Right renal pelvis (tissue), 4 donors: ENCODE results near the gene CACNA1B. TPM values are rescaled to one million over a fixed set of nuclear protein-coding genes. Genes with fewer than 3 reads are reported as not detected.
A peak's percentile ranks its signal among the peaks of the same experiment; 100 is the strongest.
"Not testable (repeated sequence)": the region's sequence is repeated elsewhere in the genome, so short reads cannot be mapped to it uniquely, and the experiment has no call there.

ENCODE experiments used
- DNase-seq, 4 donors: peaks; one replicate each; pipeline ENCODE4 v3.0.0-alpha.2; 2013; ENCODE audit warnings: low read depth in 4 of 4, low spot score in 3 of 4, missing footprints in 1 of 4
- polyA plus RNA-seq, 4 donors: library from polyadenylated mRNA; unstranded; fragments of 120-200 nt; gene quantifications; one replicate each; pipeline ENCODE4 v1.2.1, GENCODE V29; 2013; ENCODE audit not compliant: insufficient read length in 4 of 4

Gene CACNA1B
- polyA plus RNA-seq, 4 donors = 0.12 to 0.39 (median 0.24) TPM

- no peak for DNase-seq
Measured at GRCh38 chr9:137865581-137866145, 11.9 kb upstream of the CACNA1B start.

- DNase-seq = no peak
Measured at GRCh38 chr9:137866226-137867141, 11.1 kb upstream of the CACNA1B start.

GRCh38 chr9:137870432-137870831 lies 7.2 kb upstream of the CACNA1B start:
- no peak for DNase-seq

GRCh38 chr9:137872296-137872695 lies 5.3 kb upstream of the CACNA1B start:
- no peak for DNase-seq

- DNase-seq = no peak
Measured at GRCh38 chr9:137873408-137873807, 4.2 kb upstream of the CACNA1B start.

GRCh38 chr9:137873858-137874362 lies 3.7 kb upstream of the CACNA1B start:
- no peak for DNase-seq

- DNase-seq = no peak
Measured at GRCh38 chr9:137875354-137875753, 2.2 kb upstream of the CACNA1B start.

GRCh38 chr9:137875846-137876245 lies 1.7 kb upstream of the CACNA1B start:
- no peak for DNase-seq

- no peak for DNase-seq
Measured at GRCh38 chr9:137876269-137876668, 1.3 kb upstream of the CACNA1B start.

- DNase-seq = no peak
Measured at GRCh38 chr9:137876781-137877386, 698 bp upstream of the CACNA1B start.

GRCh38 chr9:137878146-137878941 lies 762 bp downstream of the CACNA1B start:
- DNase-seq = peak; percentile 55 to 60 (median 59)

GRCh38 chr9:137879052-137879451 lies 1.5 kb downstream of the CACNA1B start:
- no peak for DNase-seq

GRCh38 chr9:137879566-137880150 lies 2.1 kb downstream of the CACNA1B start:
- no peak for DNase-seq

GRCh38 chr9:137880160-137880975 lies 2.8 kb downstream of the CACNA1B start:
- no peak for DNase-seq

GRCh38 chr9:137880976-137881530 lies 3.5 kb downstream of the CACNA1B start:
- DNase-seq = no peak

- no peak for DNase-seq
Measured at GRCh38 chr9:137881591-137882505, 4.3 kb downstream of the CACNA1B start.

- DNase-seq = no peak
Measured at GRCh38 chr9:137882506-137882821, 4.9 kb downstream of the CACNA1B start.

GRCh38 chr9:137883977-137884376 lies 6.4 kb downstream of the CACNA1B start:
- not testable (repeated sequence) for DNase-seq
